ENCODE data around the gene ABLIM3.
"Not testable (repeated sequence)": the region's sequence is repeated elsewhere in the genome, so short reads cannot be mapped to it uniquely, and the experiment has no call there.

- not testable (repeated sequence) for TF ChIP-seq CTCF, EP300, POLR2A (IDR thresholded peaks at IDR 0.05)
Observed at GRCh38 chr5:149187617-149188016, 46.3 kb downstream of the ABLIM3 start.
